ENCODE results near the gene UPF3B.
"Not testable (repeated sequence)": the region's sequence is repeated elsewhere in the genome, so short reads cannot be mapped to it uniquely, and the experiment has no call there.

Gene UPF3B

GRCh38 chrX:119852382-119853353 is at the start of gene UPF3B:
UPF3B (minus strand) TSS chrX:119852963; CDS start chrX:119852928, 35 bp downstream.
- peak; percentile 94 for DNase-seq

- DNase-seq, result no peak
Observed at GRCh38 chrX:119900976-119901375, 48.2 kb upstream of the UPF3B start.

GRCh38 chrX:119899125-119899524 is 46.4 kb upstream of the UPF3B start:
- DNase-seq, result peak; percentile 22

- peak; percentile 13 for DNase-seq
Observed at GRCh38 chrX:119895843-119896326, 43.1 kb upstream of the UPF3B start, which contains the start of gene AKAP14. AKAP14 (plus strand) TSS chrX:119895893; CDS start chrX:119903224, 7,331 bp downstream.

- not testable (repeated sequence) for DNase-seq
Observed at GRCh38 chrX:119891961-119892692, 39.4 kb upstream of the UPF3B start.

- not testable (repeated sequence) for DNase-seq
Observed at GRCh38 chrX:119890626-119891025, 37.9 kb upstream of the UPF3B start.

- peak; percentile 71 for DNase-seq
Observed at GRCh38 chrX:119887721-119888425, 35.1 kb upstream of the UPF3B start.

- no peak for DNase-seq
Observed at GRCh38 chrX:119885554-119886428, 33.0 kb upstream of the UPF3B start.

GRCh38 chrX:119880552-119881437 is 28.0 kb upstream of the UPF3B start:
- peak; percentile 18 for DNase-seq

- no peak for DNase-seq
Observed at GRCh38 chrX:119880076-119880475, 27.3 kb upstream of the UPF3B start.

GRCh38 chrX:119878740-119879139 is 26.0 kb upstream of the UPF3B start:
- DNase-seq, result no peak

- peak; percentile 78 for DNase-seq
Observed at GRCh38 chrX:119871599-119872395, 19.0 kb upstream of the UPF3B start, which contains the start of the genes NDUFA1 and RNF113A. NDUFA1 (plus strand) TSS chrX:119871832; CDS start chrX:119871912, 80 bp downstream. RNF113A (minus strand) TSS chrX:119871733; CDS start chrX:119871613, 120 bp downstream.

- DNase-seq, result peak; percentile 45
Observed at GRCh38 chrX:119871245-119871598, 18.5 kb upstream of the UPF3B start.

GRCh38 chrX:119870626-119871131 is 17.9 kb upstream of the UPF3B start:
- DNase-seq, result peak; percentile 45

- DNase-seq, result no peak
Observed at GRCh38 chrX:119853444-119853843, 681 bp upstream of the UPF3B start.

GRCh38 chrX:119833905-119834304 is 18.9 kb downstream of the UPF3B start:
- no peak for DNase-seq

- DNase-seq, result no peak
Observed at GRCh38 chrX:119828446-119828845, 24.3 kb downstream of the UPF3B start.

GRCh38 chrX:119826399-119826959 is 26.3 kb downstream of the UPF3B start:
- no peak for DNase-seq

- DNase-seq, result not testable (repeated sequence)
Observed at GRCh38 chrX:119824221-119824620, 28.5 kb downstream of the UPF3B start.
